Right lobe of liver (tissue), 6 donors: ENCODE measurements around the gene STKLD1. TPM values are rescaled to one million over a fixed set of nuclear protein-coding genes. Genes with fewer than 3 reads are reported as not detected.

Source experiments
- ATAC-seq, 4 donors: fragments of 200-7000 bp; cut with Tn5 transposase; one replicate each; pipeline ENCODE4 v1.9.1; 2020; ENCODE audit warnings: mild to moderate bottlenecking in 4 of 4, moderate library complexity in 4 of 4
- DNase-seq, 3 donors: peaks; one replicate each; pipeline ENCODE4 v3.0.0-alpha.2; 2020
- H3K27ac ChIP-seq, 3 donors: fragments of 200-600 bp; one replicate each; pipeline ENCODE4 v1.8.0; 2022
- H3K27me3 ChIP-seq, 2 donors: fragments of 200-600 bp; one replicate each; pipeline ENCODE4 v1.8.0; 2022
- H3K36me3 ChIP-seq, 4 donors: fragments of 200-600 bp; sonication (generic) in 1 of 4; one replicate each; pipeline versions ENCODE4 v1.5.1 to v1.8.0; 2017 to 2022; ENCODE audit warnings: control low read depth in 1 of 4
- H3K4me1 ChIP-seq, 4 donors: fragments of 200-600 bp; sonication (generic) in 1 of 4; one replicate each; pipeline versions ENCODE4 v1.5.1 to v1.8.0; 2017 to 2022; ENCODE audit warnings: control low read depth in 1 of 4
- H3K4me3 ChIP-seq, 3 donors: fragments of 200-600 bp; one replicate each; pipeline ENCODE4 v1.8.0; 2022
- H3K9me3 ChIP-seq, 4 donors: fragments of 200-600 bp; sonication (generic) in 1 of 4; one replicate each; pipeline versions ENCODE4 v1.5.1 to v1.8.0; 2017 to 2022; ENCODE audit warnings: control low read depth in 1 of 4
- CTCF ChIP-seq, 4 donors: fragments of 200-600 bp in 3 of 4; fragments of 450-650 bp in 1 of 4; IDR thresholded peaks; one replicate each; pipeline versions ENCODE4 v1.5.1 to v1.8.0; 2016 to 2022; ENCODE audit warnings: antibody characterized with exemption in 4 of 4, mild to moderate bottlenecking in 2 of 4
- POLR2A ChIP-seq: fragments of 450-650 bp; IDR thresholded peaks from one replicate; pipeline ENCODE4 v1.6.1; 2017; ENCODE audit warnings: antibody characterized with exemption, mild to moderate bottlenecking
- WGBS: methylation state at CpG from one replicate; pipeline ENCODE4 v1.1.6; 2018; ENCODE audit warnings: low coverage, low lambda C conversion rate; ENCODE audit not compliant: insufficient coverage; ENCODE audit errors: missing lambda C conversion rate; 5-methylcytosine and 5-hydroxymethylcytosine counted together
- intact Hi-C, 2 donors: fragments of 100-400 bp; cut with DNase I; formaldehyde crosslinking; loops; one replicate each; pipeline versions ENCODE4 v1.11.2 to v1.14.1; 2022
- total RNA-seq, 6 experiments: library from RNA; depleted of rRNA in 2 of 6; stranded (reverse); fragments of >200 nt in 2 of 6; fragmentation: NEBNext Ultra II Directional in 3 of 6; extraction: Animal tissue kit (Norgen Biotek cat#: 25700) in 3 of 6; gene quantifications; one replicate each; pipeline versions ENCODE4 v1.1.0 to v1.2.4, GENCODE V29; 2016 to 2023
- donor health status: DM: no; HTN: yes; CAD: no.
- donor health status: DM: no; HTN: no; CAD: no.
- donor health status: DM: no; HTN: no; CAD: no.
- donor health status: DM: no; HTN: yes; CAD: no.
- donor health status: DM: no; HTN: yes; CAD: no.

STKLD1 gene
- total RNA-seq, 6 experiments from 2014 or later: 0.43 to 2.6 (median 0.81) TPM; not detected in 1

- no peak for ATAC-seq
- TF ChIP-seq CTCF (IDR thresholded peaks at IDR 0.05) (no peak), POLR2A (no peak)
- H3K27ac ChIP-seq: no peak overlapping the region
- no peak for DNase-seq
- intact Hi-C loops: loop anchor here in 1 of 2 donors (10.0 kb wide), 2 partner anchors 45 to 145 kb away; no protein-coding TSS in a partner anchor
- H3K9me3 ChIP-seq: no peaks in the 10 kb centered on the region
- peaks cover 0 to 8% (median 4%) of the 10 kb centered on the region in 4 donors for H3K4me1 ChIP-seq
- no peaks in the 10 kb centered on the region for H3K27me3 ChIP-seq
- WGBS: 81% methylated on average over 5 of the region's 5 CpGs
- no peak overlapping the region for H3K4me3 ChIP-seq
- peaks cover 0 to 18% (median 9%) of the 10 kb centered on the region in 4 donors for H3K36me3 ChIP-seq
These were observed 36.5 kb upstream of the STKLD1 start for GRCh38 chr9:133339641-133340040.

- intact Hi-C loops: loop anchor here in 1 of 2 donors (10.0 kb wide), 1 partner anchor 145 kb away; no protein-coding TSS in a partner anchor
- ATAC-seq: no peak
- H3K27me3 ChIP-seq: no peaks in the 10 kb centered on the region
- H3K9me3 ChIP-seq: no peaks in the 10 kb centered on the region
- no peak overlapping the region for H3K4me3 ChIP-seq
- TF ChIP-seq CTCF (IDR thresholded peaks at IDR 0.05) (no peak), POLR2A (no peak)
- DNase-seq: no peak
- H3K27ac ChIP-seq: no peak overlapping the region
- H3K4me1 ChIP-seq: peaks cover 0 to 8% (median under 1%) of the 10 kb centered on the region in 4 donors
- peaks cover 0 to 23% (median 11%) of the 10 kb centered on the region in 4 donors for H3K36me3 ChIP-seq
- 38% methylated on average over 1 of the region's 3 CpGs for WGBS
These were observed 35.9 kb upstream of the STKLD1 start for GRCh38 chr9:133340256-133340655.

- no peak overlapping the region for H3K4me3 ChIP-seq
- no peak for TF ChIP-seq POLR2A
- TF ChIP-seq CTCF (IDR thresholded peaks at IDR 0.05): no peak
- intact Hi-C loops: loop anchor here in 1 of 2 donors (10.0 kb wide), 1 partner anchor 144 kb away; no protein-coding TSS in a partner anchor
- DNase-seq (no peak), ATAC-seq (no peak)
- no peaks in the 10 kb centered on the region for H3K9me3 ChIP-seq
- WGBS: 100% methylated on average over 1 of the region's 13 CpGs
- no peaks in the 10 kb centered on the region for H3K27me3 ChIP-seq
- H3K4me1 ChIP-seq: peaks cover 0 to 8% (median 0%) of the 10 kb centered on the region in 4 donors
- H3K27ac ChIP-seq: no peak overlapping the region
- H3K36me3 ChIP-seq: peaks cover 0 to 23% (median 11%) of the 10 kb centered on the region in 4 donors
These were observed 35.2 kb upstream of the STKLD1 start for GRCh38 chr9:133340916-133341315.

GRCh38 chr9:133341369-133342068 is 34.6 kb upstream of the STKLD1 start:
- peak in 1 of 3 donors; percentile 52 for DNase-seq
- no peak overlapping the region for H3K4me3 ChIP-seq
- no peaks in the 10 kb centered on the region for H3K27me3 ChIP-seq
- peaks cover 0 to 23% (median 11%) of the 10 kb centered on the region in 4 donors for H3K36me3 ChIP-seq
- H3K27ac ChIP-seq: no peak overlapping the region
- ATAC-seq: peak; percentile 36 to 76 (median 53)
- intact Hi-C loops: loop anchor here in 1 of 2 donors (10.0 kb wide), 1 partner anchor 143 kb away; no protein-coding TSS in a partner anchor
- peaks cover 0 to 5% (median 2%) of the 10 kb centered on the region in 4 donors for H3K4me1 ChIP-seq
- WGBS: 40% methylated on average over 2 of the region's 15 CpGs
- no peaks in the 10 kb centered on the region for H3K9me3 ChIP-seq
- TF ChIP-seq POLR2A (no peak), CTCF (IDR thresholded peaks at IDR 0.05) (no peak)
